ENCODE results near the gene ASTN2. TPM values are rescaled to one million over a fixed set of nuclear protein-coding genes. Genes with fewer than 3 reads are reported as not detected.

The ASTN2 gene
- total RNA-seq, 1 donor from 2014 or later: 2.5 TPM

GRCh38 chr9:117002686-117003085, 412.2 kb downstream of the ASTN2 start:
- no peak for DNase-seq (ENCODE audit: low spot score)
- intact Hi-C loops (cut with DNase I): no loop called here

- DNase-seq (ENCODE audit: low spot score): no peak
- intact Hi-C loops (cut with DNase I): no loop called here
These were observed 414.0 kb downstream of the ASTN2 start for GRCh38 chr9:117000834-117001233.

- intact Hi-C loops (cut with DNase I): no loop called here
- DNase-seq (ENCODE audit: low spot score): no peak
These were observed 414.6 kb downstream of the ASTN2 start for GRCh38 chr9:117000196-117000723.

GRCh38 chr9:116998305-116998704, 416.6 kb downstream of the ASTN2 start:
- intact Hi-C loops (cut with DNase I): no loop called here
- DNase-seq (ENCODE audit: low spot score): no peak

GRCh38 chr9:116992865-116993264, 422.0 kb downstream of the ASTN2 start:
- no peak for DNase-seq (ENCODE audit: low spot score)
- intact Hi-C loops (cut with DNase I): no loop called here

- intact Hi-C loops (cut with DNase I): no loop called here
- DNase-seq (ENCODE audit: low spot score): no peak
These were observed 423.8 kb downstream of the ASTN2 start for GRCh38 chr9:116991051-116991450.

- intact Hi-C loops (cut with DNase I): no loop called here
These were observed 424.3 kb downstream of the ASTN2 start for GRCh38 chr9:116990592-116990991.

GRCh38 chr9:116987721-116988485, 427.0 kb downstream of the ASTN2 start:
- intact Hi-C loops (cut with DNase I): no loop called here
- DNase-seq (ENCODE audit: low spot score): no peak

More at GRCh38 chr9:116990592-116990991, 424.3 kb downstream of the ASTN2 start:
- no peak for DNase-seq (ENCODE audit: low spot score)

- intact Hi-C loops (cut with DNase I): no loop called here
- no peak for DNase-seq (ENCODE audit: low spot score)
These were observed 428.8 kb downstream of the ASTN2 start for GRCh38 chr9:116986015-116986414.

GRCh38 chr9:116985596-116985995, 429.3 kb downstream of the ASTN2 start:
- intact Hi-C loops (cut with DNase I): no loop called here
- no peak for DNase-seq (ENCODE audit: low spot score)

- DNase-seq (ENCODE audit: low spot score): no peak
- intact Hi-C loops (cut with DNase I): no loop called here
These were observed 430.7 kb downstream of the ASTN2 start for GRCh38 chr9:116984111-116984510.

- no peak for DNase-seq (ENCODE audit: low spot score)
- intact Hi-C loops (cut with DNase I): no loop called here
These were observed 434.2 kb downstream of the ASTN2 start for GRCh38 chr9:116980582-116981120.

GRCh38 chr9:116979456-116979855, 435.4 kb downstream of the ASTN2 start:
- intact Hi-C loops (cut with DNase I): no loop called here
- no peak for DNase-seq (ENCODE audit: low spot score)

GRCh38 chr9:116978155-116978554, 436.7 kb downstream of the ASTN2 start:
- intact Hi-C loops (cut with DNase I): no loop called here
- DNase-seq (ENCODE audit: low spot score): no peak

- DNase-seq (ENCODE audit: low spot score): no peak
These were observed 439.7 kb downstream of the ASTN2 start for GRCh38 chr9:116975126-116975525.

GRCh38 chr9:116966199-116966598, 448.7 kb downstream of the ASTN2 start:
- intact Hi-C loops (cut with DNase I): no loop called here

More at GRCh38 chr9:116975126-116975525, 439.7 kb downstream of the ASTN2 start:
- intact Hi-C loops (cut with DNase I): no loop called here

GRCh38 chr9:116964258-116964657, 450.6 kb downstream of the ASTN2 start:
- intact Hi-C loops (cut with DNase I): no loop called here
- DNase-seq (ENCODE audit: low spot score): no peak

More at GRCh38 chr9:116966199-116966598, 448.7 kb downstream of the ASTN2 start:
- no peak for DNase-seq (ENCODE audit: low spot score)

- intact Hi-C loops (cut with DNase I): no loop called here
- DNase-seq (ENCODE audit: low spot score): no peak
These were observed 455.0 kb downstream of the ASTN2 start for GRCh38 chr9:116959809-116960208.

GRCh38 chr9:116958881-116959280, 456.0 kb downstream of the ASTN2 start:
- no peak for DNase-seq (ENCODE audit: low spot score)
- intact Hi-C loops (cut with DNase I): no loop called here

- no peak for DNase-seq (ENCODE audit: low spot score)
- intact Hi-C loops (cut with DNase I): no loop called here
These were observed 460.1 kb downstream of the ASTN2 start for GRCh38 chr9:116954731-116955130.

- intact Hi-C loops (cut with DNase I): no loop called here
- no peak for DNase-seq (ENCODE audit: low spot score)
These were observed 461.6 kb downstream of the ASTN2 start for GRCh38 chr9:116953271-116953670.

All from cardiac septum (tissue), 1 donor.